CD4-positive, alpha-beta T cell (primary cell): ENCODE measurements around the gene AQP7. TPM values are rescaled to one million over a fixed set of nuclear protein-coding genes. Genes with fewer than 3 reads are reported as not detected.
"Not testable (repeated sequence)": the region's sequence is repeated elsewhere in the genome, so short reads cannot be mapped to it uniquely, and the experiment has no call there.

Source experiments
- ATAC-seq: fragments of 200-7000 bp; cut with Tn5 transposase; one replicate; pipeline ENCODE4 v1.10.0; 2022; ENCODE audit warnings: mild to moderate bottlenecking; ENCODE audit not compliant: poor library complexity
- CTCF ChIA-PET: fragments of 350-600 bp; sonication (Branson Sonifier 250); formaldehyde crosslinking; loops from one replicate; lab custom pipeline; 2021; ENCODE audit warnings: antibody characterized with exemption, inconsistent platforms; lab: Charles Lee
- POLR2A ChIA-PET: fragments of 350-600 bp; sonication (Branson Sonifier 250); formaldehyde crosslinking; loops from one replicate; lab custom pipeline; 2021; ENCODE audit warnings: antibody characterized with exemption, inconsistent platforms; lab: Charles Lee
- DNase-seq, 14 experiments: peaks; one replicate each; pipeline ENCODE4 v3.0.0-alpha.2; 2013 to 2020; ENCODE audit warnings: mixed read lengths in 2 of 14
- H3K27ac ChIP-seq, 2 donors: one replicate each; pipeline versions ENCODE4 v1.5.1 to v1.7.0; 2013; ENCODE audit warnings: low read length in 2 of 2, low read depth in 1 of 2, mild to moderate bottlenecking in 1 of 2
- H3K27me3 ChIP-seq, 2 experiments: 1 replicate in 1 of 2; 2 replicates in 1 of 2; pipeline versions ENCODE4 v1.6.1 to v1.7.0; 2013; ENCODE audit warnings: low read length in 2 of 2, control low read depth in 1 of 2, mild to moderate bottlenecking in 1 of 2, moderate library complexity in 1 of 2; ENCODE audit not compliant: insufficient read depth in 2 of 2, control insufficient read depth in 1 of 2
- H3K36me3 ChIP-seq: one replicate; pipeline ENCODE4 v1.6.1; 2013; ENCODE audit warnings: low read length, control low read depth; ENCODE audit not compliant: insufficient read depth
- H3K4me1 ChIP-seq: one replicate; pipeline ENCODE4 v1.6.1; 2013; ENCODE audit warnings: low read length, control low read depth; ENCODE audit not compliant: insufficient read depth
- H3K4me3 ChIP-seq: one replicate; pipeline ENCODE4 v1.5.1; 2013; ENCODE audit warnings: mild to moderate bottlenecking, low read length, moderate library complexity
- H3K9me3 ChIP-seq, 2 experiments: 1 replicate in 1 of 2; 2 replicates in 1 of 2; pipeline versions ENCODE4 v1.6.1 to v1.7.0; 2013; ENCODE audit warnings: low read length in 2 of 2, mild to moderate bottlenecking in 2 of 2, control low read depth in 1 of 2, moderate library complexity in 1 of 2; ENCODE audit not compliant: control insufficient read depth in 1 of 2, insufficient read depth in 1 of 2
- H3K27ac Mint-ChIP-seq: one replicate; pipeline ENCODE4 v1.8.0; 2020; ENCODE audit warnings: mixed read lengths
- H3K27me3 Mint-ChIP-seq: one replicate; pipeline ENCODE4 v1.8.0; 2021; ENCODE audit warnings: mixed read lengths
- H3K36me3 Mint-ChIP-seq: one replicate; pipeline ENCODE4 v1.8.0; 2021; ENCODE audit warnings: low read depth, mixed read lengths
- H3K4me1 Mint-ChIP-seq: one replicate; pipeline ENCODE4 v1.8.0; 2021; ENCODE audit warnings: low read depth, mixed read lengths
- H3K4me3 Mint-ChIP-seq: one replicate; pipeline ENCODE4 v1.8.0; 2020; ENCODE audit warnings: mild to moderate bottlenecking, mixed read lengths
- H3K9me3 Mint-ChIP-seq: one replicate; pipeline ENCODE4 v1.8.0; 2020; ENCODE audit warnings: mixed read lengths
- intact Hi-C, 2 experiments: fragments of 100-400 bp; cut with DNase I in 1 of 2; cut with micrococcal nuclease in 1 of 2; formaldehyde crosslinking; loops; one replicate each; pipeline versions ENCODE4 v1.15.1 to v1.9.0; 2023 to 2025; cut with DNase I, micrococcal nuclease
- total RNA-seq, 174 experiments: library from RNA in 2 of 174; stranded (reverse) in 2 of 174; gene quantifications; one replicate each; pipeline ENCODE4 v1.2.3 and lab custom pipeline; 2021 to 2026
- TF ChIP-seq, protein P1 (sequence below): fragments of 200-600 bp; IDR thresholded peaks from one replicate; pipeline ENCODE4 v1.8.0; 2022; ENCODE audit warnings: antibody characterized with exemption, mild to moderate bottlenecking

The AQP7 gene
- total RNA-seq, 2 experiments from 2014 or later: 0.25 to 0.27 TPM

GRCh38 chr9:33429256-33429985 lies 27.1 kb upstream of the AQP7 start:
- Histone ChIP-seq H3K36me3 (no peaks in the 10 kb centered on the region), H3K9me3 (no peaks in the 10 kb centered on the region), H3K4me1 (no peaks in the 10 kb centered on the region), H3K27me3 (no peaks in the 10 kb centered on the region), H3K4me3 (no peak overlapping the region), H3K27ac (no peak overlapping the region)
- no peaks in the 10 kb centered on the region for H3K36me3 Mint-ChIP-seq
- no peak for DNase-seq
- H3K27me3 Mint-ChIP-seq: no peaks in the 10 kb centered on the region
- TF ChIP-seq, protein P1, sequence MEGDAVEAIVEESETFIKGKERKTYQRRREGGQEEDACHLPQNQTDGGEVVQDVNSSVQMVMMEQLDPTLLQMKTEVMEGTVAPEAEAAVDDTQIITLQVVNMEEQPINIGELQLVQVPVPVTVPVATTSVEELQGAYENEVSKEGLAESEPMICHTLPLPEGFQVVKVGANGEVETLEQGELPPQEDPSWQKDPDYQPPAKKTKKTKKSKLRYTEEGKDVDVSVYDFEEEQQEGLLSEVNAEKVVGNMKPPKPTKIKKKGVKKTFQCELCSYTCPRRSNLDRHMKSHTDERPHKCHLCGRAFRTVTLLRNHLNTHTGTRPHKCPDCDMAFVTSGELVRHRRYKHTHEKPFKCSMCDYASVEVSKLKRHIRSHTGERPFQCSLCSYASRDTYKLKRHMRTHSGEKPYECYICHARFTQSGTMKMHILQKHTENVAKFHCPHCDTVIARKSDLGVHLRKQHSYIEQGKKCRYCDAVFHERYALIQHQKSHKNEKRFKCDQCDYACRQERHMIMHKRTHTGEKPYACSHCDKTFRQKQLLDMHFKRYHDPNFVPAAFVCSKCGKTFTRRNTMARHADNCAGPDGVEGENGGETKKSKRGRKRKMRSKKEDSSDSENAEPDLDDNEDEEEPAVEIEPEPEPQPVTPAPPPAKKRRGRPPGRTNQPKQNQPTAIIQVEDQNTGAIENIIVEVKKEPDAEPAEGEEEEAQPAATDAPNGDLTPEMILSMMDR: no peak
- no peak for ATAC-seq
- no peaks in the 10 kb centered on the region for H3K4me1 Mint-ChIP-seq
- H3K9me3 Mint-ChIP-seq: no peaks in the 10 kb centered on the region
- ChIA-PET CTCF (interaction anchor here (1.4 kb wide), 1 partner anchor 14 kb away, joined by 5 read pairs; no protein-coding TSS in a partner anchor), POLR2A (no interaction called here)
- no peak overlapping the region for H3K4me3 Mint-ChIP-seq
- intact Hi-C loops: no loop called here
- H3K27ac Mint-ChIP-seq: no peak overlapping the region

DNA sequence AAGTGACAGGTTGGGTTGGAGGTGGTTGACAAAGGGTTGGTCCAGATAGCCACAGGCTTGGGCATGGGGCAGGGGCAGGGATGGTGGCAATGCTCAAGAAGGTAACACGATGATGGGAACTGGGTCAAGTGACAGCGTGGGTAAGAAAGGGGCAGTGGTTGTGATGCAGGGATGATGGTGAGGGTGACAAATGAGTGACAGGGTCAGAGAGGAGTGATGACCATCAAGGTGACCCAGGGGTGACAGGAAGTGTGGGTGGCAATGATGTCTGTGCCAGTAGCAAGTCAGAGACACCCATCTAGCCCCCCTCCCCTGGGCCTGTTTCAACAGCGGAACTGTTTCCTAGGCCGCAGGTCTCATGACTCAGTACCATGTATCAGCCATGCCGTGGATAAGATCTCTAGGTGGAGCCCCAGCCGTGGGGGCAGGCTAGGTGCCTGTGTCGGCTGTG lies 24.5 kb upstream of the AQP7 start:
- ATAC-seq: peak; percentile 51
- TF ChIP-seq, protein P1: no peak
- H3K27ac ChIP-seq: no peak overlapping the region
- CTCF ChIA-PET: no interaction called here
- intact Hi-C loops: no loop called here
- H3K9me3 ChIP-seq: no peaks in the 10 kb centered on the region
- DNase-seq: peak in 4 of 14 experiments; percentile 27 to 59 (median 39)
- H3K27me3 ChIP-seq: no peaks in the 10 kb centered on the region
- no peaks in the 10 kb centered on the region for H3K36me3 ChIP-seq
- no peaks in the 10 kb centered on the region for H3K4me1 ChIP-seq
- no peak overlapping the region for H3K4me3 ChIP-seq
- Mint-ChIP-seq H3K36me3 (no peaks in the 10 kb centered on the region), H3K27ac (no peak overlapping the region), H3K9me3 (no peaks in the 10 kb centered on the region), H3K27me3 (no peaks in the 10 kb centered on the region), H3K4me3 (no peak overlapping the region), H3K4me1 (no peaks in the 10 kb centered on the region)
- POLR2A ChIA-PET: no interaction called here

DNA sequence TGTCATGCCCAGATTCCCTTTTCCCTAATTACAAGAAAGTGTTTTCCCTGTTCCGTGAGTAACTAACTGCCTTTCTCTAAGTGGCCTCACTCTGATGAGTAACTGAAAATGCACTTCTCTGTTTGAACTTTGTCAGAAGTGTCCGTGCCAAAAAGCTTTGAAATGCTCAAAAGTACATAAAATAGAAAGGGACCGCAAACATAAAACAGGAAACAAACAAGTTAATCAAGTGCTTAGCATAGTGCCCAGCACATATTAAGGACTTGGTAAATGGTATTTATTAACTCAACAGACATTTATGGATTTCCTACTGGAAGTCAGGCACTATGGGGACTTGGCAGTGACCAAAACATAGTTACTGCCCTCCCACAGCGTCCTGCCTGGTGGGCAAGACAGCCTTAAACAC lies 22.8 kb upstream of the AQP7 start:
- Histone ChIP-seq H3K36me3 (no peaks in the 10 kb centered on the region), H3K4me3 (no peak overlapping the region), H3K27ac (no peak overlapping the region), H3K4me1 (peaks cover 2% of the 10 kb centered on the region), H3K9me3 (no peaks in the 10 kb centered on the region), H3K27me3 (no peaks in the 10 kb centered on the region)
- intact Hi-C loops: no loop called here
- ChIA-PET POLR2A (no interaction called here), CTCF (no interaction called here)
- Mint-ChIP-seq H3K36me3 (no peaks in the 10 kb centered on the region), H3K4me1 (no peaks in the 10 kb centered on the region), H3K9me3 (no peaks in the 10 kb centered on the region), H3K27ac (no peak overlapping the region), H3K27me3 (no peaks in the 10 kb centered on the region), H3K4me3 (no peak overlapping the region)
- ATAC-seq (no peak), DNase-seq (no peak)
- TF ChIP-seq, protein P1: no peak

DNA sequence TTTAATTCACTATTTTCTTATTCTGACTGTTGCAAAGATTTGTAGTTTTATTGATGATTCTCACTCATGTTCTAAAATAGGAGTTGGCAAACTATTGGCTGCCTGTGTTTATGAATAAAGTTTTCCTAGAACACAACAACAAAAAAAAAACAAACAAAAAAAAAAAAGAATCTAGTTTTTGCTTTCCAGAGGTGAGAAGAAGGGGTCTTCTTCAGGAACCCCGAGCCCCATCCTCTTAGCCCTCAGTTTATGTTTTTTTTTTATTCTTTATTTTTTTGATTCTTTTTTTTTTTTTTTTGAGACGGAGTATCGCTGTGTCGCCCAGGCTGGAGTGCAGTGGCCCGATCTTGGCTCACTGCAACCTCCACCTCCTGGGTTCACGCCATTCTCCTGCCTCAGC lies 22.1 kb upstream of the AQP7 start:
- H3K27me3 Mint-ChIP-seq, H3K27ac Mint-ChIP-seq, H3K27ac ChIP-seq, ATAC-seq, H3K36me3 ChIP-seq, H3K4me3 Mint-ChIP-seq, H3K4me1 Mint-ChIP-seq, H3K36me3 Mint-ChIP-seq, POLR2A ChIA-PET, CTCF ChIA-PET, intact Hi-C loops, H3K9me3 Mint-ChIP-seq, DNase-seq, H3K4me3 ChIP-seq, H3K4me1 ChIP-seq, H3K9me3 ChIP-seq, H3K27me3 ChIP-seq: not testable (repeated sequence)

GRCh38 chr9:33424043-33424442 lies 21.7 kb upstream of the AQP7 start:
- ATAC-seq, H3K36me3 ChIP-seq, H3K4me3 ChIP-seq, H3K4me1 Mint-ChIP-seq, H3K27ac ChIP-seq, DNase-seq, POLR2A ChIA-PET, H3K9me3 ChIP-seq, H3K4me3 Mint-ChIP-seq, H3K4me1 ChIP-seq, H3K36me3 Mint-ChIP-seq, H3K27ac Mint-ChIP-seq, CTCF ChIA-PET, H3K27me3 Mint-ChIP-seq, H3K27me3 ChIP-seq, H3K9me3 Mint-ChIP-seq, intact Hi-C loops: not testable (repeated sequence)
